Heart left ventricle (tissue), 16 donors: Measurements from ENCODE around the gene TMEM167A. TPM values are rescaled to one million over a fixed set of nuclear protein-coding genes. Genes with fewer than 3 reads are reported as not detected.
A peak's percentile ranks its signal among the peaks of the same experiment; 100 is the strongest.

ENCODE experiments used
- ATAC-seq, 4 donors: fragments of 200-7000 bp; cut with Tn5 transposase; one replicate each; pipeline ENCODE4 v1.9.1; 2020 to 2022; ENCODE audit warnings: moderate library complexity in 4 of 4, mild to moderate bottlenecking in 3 of 4, moderate number of reproducible peaks in 1 of 4
- DNase-seq, 5 donors: peaks; one replicate each; pipeline ENCODE4 v3.0.0-alpha.2; 2020
- H3K27ac ChIP-seq, 12 donors: fragments of 200-600 bp; sonication (generic) in 4 of 12; one replicate each; pipeline versions ENCODE4 v1.5.0 to v1.8.0; 2016 to 2022; ENCODE audit warnings: mild to moderate bottlenecking in 2 of 12
- H3K27me3 ChIP-seq, 9 donors: fragments of 200-600 bp; sonication (generic) in 2 of 9; one replicate each; pipeline versions ENCODE4 v1.5.1 to v1.8.0; 2016 to 2022; ENCODE audit warnings: mild to moderate bottlenecking in 3 of 9
- H3K36me3 ChIP-seq, 9 donors: fragments of 200-600 bp; sonication (generic) in 2 of 9; one replicate each; pipeline versions ENCODE4 v1.5.0 to v1.8.0; 2018 to 2022; ENCODE audit warnings: mild to moderate bottlenecking in 2 of 9
- H3K4me1 ChIP-seq, 12 donors: fragments of 200-600 bp; sonication (generic) in 4 of 12; one replicate each; pipeline versions ENCODE4 v1.5.0 to v1.8.0; 2016 to 2022; ENCODE audit warnings: mild to moderate bottlenecking in 3 of 12
- H3K4me3 ChIP-seq, 12 donors: fragments of 200-600 bp; sonication (generic) in 4 of 12; one replicate each; pipeline versions ENCODE4 v1.5.0 to v1.8.0; 2017 to 2022; ENCODE audit warnings: mild to moderate bottlenecking in 9 of 12, moderate library complexity in 4 of 12
- H3K9me3 ChIP-seq, 12 donors: fragments of 200-600 bp; sonication (generic) in 4 of 12; one replicate each; pipeline versions ENCODE4 v1.5.0 to v1.8.0; 2016 to 2022; ENCODE audit warnings: mild to moderate bottlenecking in 1 of 12
- POLR2A ChIP-seq, 2 donors: fragments of 450-650 bp; IDR thresholded peaks; one replicate each; pipeline ENCODE4 v1.6.1; 2017; ENCODE audit warnings: antibody characterized with exemption in 2 of 2, mild to moderate bottlenecking in 2 of 2, moderate library complexity in 2 of 2
- WGBS, 4 donors: extraction: QIAGEN DNeasy Blood & Tissue Kit in 2 of 4; methylation state at CpG; one replicate each; pipeline versions ENCODE4 v1.1.5 to v1.1.7; 2013 to 2018; 5-methylcytosine and 5-hydroxymethylcytosine counted together
- intact Hi-C, 10 donors: fragments of 100-400 bp; cut with DNase I; formaldehyde crosslinking; loops; one replicate each; pipeline versions ENCODE4 v1.11.1 to v1.14.2; 2022
- long read RNA-seq, 3 donors: library from polyadenylated mRNA; unstranded; transcript quantifications; one replicate each; pipeline ENCODE4 v2.0.0, GENCODE V29; 2020 to 2021
- polyA plus RNA-seq, 2 donors: library from polyadenylated mRNA; stranded (reverse); fragments of 200-250 nt; gene quantifications; one replicate each; pipeline ENCODE4 v1.2.3, GENCODE V29; 2013
- total RNA-seq, 9 donors: library from RNA; depleted of rRNA in 2 of 9; stranded (reverse); fragments of >200 nt in 2 of 9; fragmentation: NEBNext Ultra II Directional in 3 of 9; extraction: Animal tissue kit (Norgen Biotek cat#: 25700) in 3 of 9; gene quantifications; one replicate each; pipeline versions ENCODE4 v1.1.0 to v1.2.4, GENCODE V29; 2016 to 2023
- TF ChIP-seq, protein P1 (sequence below), 12 donors: fragments of 200-600 bp; sonication (generic) in 4 of 12; IDR thresholded peaks; one replicate each; pipeline versions ENCODE4 v1.5.0 to v1.8.0; 2018 to 2022; ENCODE audit warnings: antibody characterized with exemption in 12 of 12, mild to moderate bottlenecking in 5 of 12
- donor health status: ischemic (EF 13 %, LVEDD 7.1; RV severe dilation, severe dysfunction).
- donor health status: healthy with polysubstance abuse.
- donor health status: DM: no; HTN: yes; CAD: no.
- donor health status: DM: no; HTN: no; CAD: no.
- donor health status: ischemic (EF 25% LVEDD 6.9; RV normal size, moderate dysfunction).
- donor health status: ischemic (EF 25% LVEDD 5.7; RV mildly dilated, moderate dysfunction).
- donor health status: healthy.
- donor health status: DM: yes; HTN: yes; CAD: no.
- donor health status: ischemic (EF 35%, LVEDD 5.7; RV mildly dilated, moderate dysfunction).
- donor health status: nonischemic (EF 11% LVEDD 7.7; RV severe dilation, severe dysfunction).
- donor health status: DM: yes; HTN: yes; CAD: no.
- donor health status: PGD.
- donor health status: ischemic (EF 29% LVEDD 5.4; RV normal size, mild dysfunction).
- donor health status: nonischemic (EF 23%, LVEDD 6.1; RV moderate dilation, normal function).

Gene TMEM167A, protein sequence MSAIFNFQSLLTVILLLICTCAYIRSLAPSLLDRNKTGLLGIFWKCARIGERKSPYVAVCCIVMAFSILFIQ
- total RNA-seq: 10 to 100 TPM; 21.4 to 62.7 (median 48.4) TPM
- polyA plus RNA-seq: 10 to 100 TPM; 16.7 to 49.0 TPM
- long read RNA-seq, donor 1, full-length matches to known transcripts: 75 of 79 reads
- long read RNA-seq, donor 1, partial matches to known transcripts: 3 of 79 reads
- long read RNA-seq, donor 1, other reads (novel, unspliced or antisense): 1 of 79 reads
- long read RNA-seq, donor 2, full-length matches to known transcripts: 94 of 116 reads
- long read RNA-seq, donor 2, partial matches to known transcripts: 5 of 116 reads
- long read RNA-seq, donor 2, other reads (novel, unspliced or antisense): 17 of 116 reads
- long read RNA-seq, donor 3, full-length matches to known transcripts: 56 of 61 reads
- long read RNA-seq, donor 3, partial matches to known transcripts: 1 of 61 reads
- long read RNA-seq, donor 3, other reads (novel, unspliced or antisense): 4 of 61 reads

DNA sequence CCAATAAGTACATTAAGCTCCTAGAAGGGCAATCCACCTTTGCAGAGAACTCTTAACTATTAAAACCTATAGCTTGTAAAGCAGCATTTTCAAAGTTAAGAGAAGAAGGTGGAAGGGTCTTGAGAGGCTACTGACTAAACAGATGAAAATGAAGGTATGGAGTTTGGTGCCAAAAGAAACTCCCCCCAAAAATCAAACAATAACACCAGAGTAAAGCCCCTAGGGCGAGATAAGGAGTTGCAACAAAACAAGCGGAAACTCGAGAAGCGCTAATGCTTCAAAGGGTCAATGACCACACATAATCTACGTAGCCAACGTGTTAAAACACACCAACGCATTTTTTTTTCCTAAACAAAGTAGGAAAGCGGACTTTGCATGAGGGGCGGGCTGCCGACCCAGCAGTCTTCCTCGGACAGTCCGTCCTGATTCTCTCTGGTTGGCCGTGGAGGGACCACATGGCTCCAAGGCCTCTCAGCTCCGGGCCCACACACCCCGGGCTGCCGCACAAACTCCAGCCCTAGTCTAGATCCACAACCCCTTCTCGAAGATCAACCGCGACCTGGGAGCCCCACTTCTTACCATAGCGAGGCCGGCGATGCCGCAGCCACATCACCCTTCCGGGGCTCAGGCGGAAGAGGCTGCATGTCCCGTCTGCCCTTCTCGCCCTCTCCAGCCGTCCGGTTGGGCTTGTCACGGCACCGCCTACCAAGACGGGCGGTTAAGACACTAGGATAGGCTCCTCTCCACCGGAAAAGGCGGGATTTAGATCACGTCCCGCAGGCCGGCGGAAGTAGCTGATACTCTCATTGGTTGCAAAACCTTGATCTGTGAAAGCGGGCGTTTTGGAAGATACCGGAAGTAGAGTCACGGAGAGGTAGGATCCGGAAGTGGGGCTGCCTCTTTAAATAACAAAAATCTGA is at the start of gene TMEM167A, which contains the start of gene XRCC4:
Gene TMEM167A (minus strand): TSS at position 653 of the 920 bp plus-strand sequence. CDS start 71 bp downstream, at position 582.
Gene XRCC4 (plus strand): TSS at position 806 of the 920 bp plus-strand sequence. CDS start 27,373 bp downstream, outside the sequence.
- Histone ChIP-seq H3K9me3 (no peaks in the 10 kb centered on the region), H3K27me3 (no peaks in the 10 kb centered on the region), H3K27ac (peak within 1 kb of the TSS; percentile 54 to 95 (median 85)), H3K36me3 (peaks cover 0 to 6% (median 0%) of the 10 kb centered on the region in 9 donors), H3K4me3 (peak within 1 kb of the TSS; percentile 62 to 97 (median 76)), H3K4me1 (peaks cover 0 to 61% (median 37%) of the 10 kb centered on the region in 12 donors)
- 0% methylated on average over 42 to 44 of the region's 44 CpGs for WGBS, 4 donors
- intact Hi-C loops: loop anchor here in 2 of 10 donors (2.0 to 10.0 kb wide), 6 partner anchors 200 to 725 kb away; no protein-coding TSS in a partner anchor
- peak; percentile 100 for ATAC-seq
- TF ChIP-seq, protein P1, sequence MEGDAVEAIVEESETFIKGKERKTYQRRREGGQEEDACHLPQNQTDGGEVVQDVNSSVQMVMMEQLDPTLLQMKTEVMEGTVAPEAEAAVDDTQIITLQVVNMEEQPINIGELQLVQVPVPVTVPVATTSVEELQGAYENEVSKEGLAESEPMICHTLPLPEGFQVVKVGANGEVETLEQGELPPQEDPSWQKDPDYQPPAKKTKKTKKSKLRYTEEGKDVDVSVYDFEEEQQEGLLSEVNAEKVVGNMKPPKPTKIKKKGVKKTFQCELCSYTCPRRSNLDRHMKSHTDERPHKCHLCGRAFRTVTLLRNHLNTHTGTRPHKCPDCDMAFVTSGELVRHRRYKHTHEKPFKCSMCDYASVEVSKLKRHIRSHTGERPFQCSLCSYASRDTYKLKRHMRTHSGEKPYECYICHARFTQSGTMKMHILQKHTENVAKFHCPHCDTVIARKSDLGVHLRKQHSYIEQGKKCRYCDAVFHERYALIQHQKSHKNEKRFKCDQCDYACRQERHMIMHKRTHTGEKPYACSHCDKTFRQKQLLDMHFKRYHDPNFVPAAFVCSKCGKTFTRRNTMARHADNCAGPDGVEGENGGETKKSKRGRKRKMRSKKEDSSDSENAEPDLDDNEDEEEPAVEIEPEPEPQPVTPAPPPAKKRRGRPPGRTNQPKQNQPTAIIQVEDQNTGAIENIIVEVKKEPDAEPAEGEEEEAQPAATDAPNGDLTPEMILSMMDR (IDR thresholded peaks at IDR 0.05): no peak
- TF ChIP-seq POLR2A (IDR thresholded peaks at IDR 0.05): peak in 1 of 2 donors; percentile 87
- peak; percentile 97 to 99 (median 97) for DNase-seq

DNA sequence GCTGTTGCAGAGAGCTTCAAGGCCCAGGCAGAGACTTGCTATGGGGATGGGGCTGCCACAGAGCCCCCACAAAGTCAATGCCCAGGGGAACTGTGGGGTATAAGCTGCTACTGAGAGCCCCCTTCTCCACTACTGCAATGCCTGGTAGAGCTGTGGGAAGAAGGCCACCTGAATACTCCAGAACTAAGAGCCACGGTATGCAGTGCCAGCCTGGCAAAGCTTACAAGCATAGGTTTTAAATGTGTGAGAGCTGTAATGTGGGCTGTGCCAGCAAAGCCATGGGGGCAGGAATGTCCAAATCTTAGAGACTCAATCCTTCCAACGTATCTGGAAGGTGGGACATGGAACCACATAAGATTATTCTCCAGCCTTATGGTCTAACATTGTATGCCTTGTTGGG is 49.3 kb upstream of the TMEM167A start:
- ATAC-seq: peak in 2 of 4 donors; percentile 33 to 37
- 22 to 74% (median 43%) methylated on average over 2 of the region's 2 CpGs for WGBS, 4 donors
- Histone ChIP-seq H3K4me1 (peaks cover 0 to 3% (median 0%) of the 10 kb centered on the region in 12 donors), H3K4me3 (no peak overlapping the region), H3K36me3 (no peaks in the 10 kb centered on the region), H3K9me3 (peaks cover 0 to 13% (median 0%) of the 10 kb centered on the region in 12 donors), H3K27me3 (no peaks in the 10 kb centered on the region), H3K27ac (no peak overlapping the region)
- no peak for DNase-seq
- intact Hi-C loops: no loop called here
- no peak for TF ChIP-seq POLR2A (IDR thresholded peaks at IDR 0.05)
- TF ChIP-seq, protein P1 (IDR thresholded peaks at IDR 0.05): no peak

DNA sequence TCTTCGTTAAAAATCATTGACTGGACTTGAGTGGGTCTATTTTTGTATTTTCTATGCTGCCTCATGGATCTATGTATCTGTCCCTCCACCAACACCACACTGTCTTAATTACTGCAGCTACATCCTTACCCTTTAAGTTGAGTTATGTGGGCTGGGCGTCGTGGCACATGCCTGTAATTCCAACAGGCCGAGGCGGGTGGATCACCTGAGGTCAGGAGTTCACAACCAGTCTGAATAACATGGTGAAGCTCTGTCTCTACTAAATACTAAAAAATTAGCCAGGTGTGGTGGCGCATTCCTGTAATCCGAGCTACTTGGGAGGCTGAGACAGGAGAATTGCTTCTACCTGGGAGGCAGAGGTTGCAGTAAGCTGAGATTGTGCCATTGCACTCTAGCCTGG is 48.4 kb upstream of the TMEM167A start:
- WGBS, 4 donors: 60 to 89% (median 79%) methylated on average over 7 of the region's 7 CpGs
- H3K4me1 ChIP-seq: peaks cover 0 to 3% (median 0%) of the 10 kb centered on the region in 12 donors
- no peak for TF ChIP-seq POLR2A (IDR thresholded peaks at IDR 0.05)
- TF ChIP-seq, protein P1 (IDR thresholded peaks at IDR 0.05): no peak
- no peak for ATAC-seq
- no peaks in the 10 kb centered on the region for H3K27me3 ChIP-seq
- no peak for DNase-seq
- H3K9me3 ChIP-seq: peaks cover 0 to 13% (median 0%) of the 10 kb centered on the region in 12 donors
- H3K27ac ChIP-seq: no peak overlapping the region
- no peaks in the 10 kb centered on the region for H3K36me3 ChIP-seq
- no peak overlapping the region for H3K4me3 ChIP-seq
- intact Hi-C loops: no loop called here
